ENCODE measurements around the gene KIF1A. TPM values are rescaled to one million over a fixed set of nuclear protein-coding genes. Genes with fewer than 3 reads are reported as not detected.

The KIF1A gene
- total and polyA plus RNA-seq, 2 of the 13 experiments (the other 11 are each of a cell fraction or from before 2014, with no cell fraction given): 0.01 TPM; not detected in 1

- no peak for ATAC-seq
- 18% methylated on average over 15 of the region's 36 CpGs for WGBS (ENCODE audit: low lambda C conversion rate)
- no peak for FAIRE-seq
- TF ChIP-seq ZEB1 (IDR thresholded peaks at IDR 0.05; ENCODE audit: insufficient replicate concordance, low read depth) (no peak), AFF4 (CRISPR knock-in tag; IDR thresholded peaks at IDR 0.05) (no peak), ZNF567 (CRISPR knock-in tag; IDR thresholded peaks at IDR 0.05; ENCODE audit: borderline replicate concordance) (no peak), GLI4 (CRISPR knock-in tag; IDR thresholded peaks at IDR 0.05; ENCODE audit: borderline replicate concordance) (no peak), ZBTB43 (CRISPR knock-in tag; conservative IDR thresholded peaks at IDR 0.05) (no peak), RAD51 (IDR thresholded peaks at IDR 0.05; ENCODE audit: borderline replicate concordance) (no peak), POLR2G (IDR thresholded peaks at IDR 0.05; ENCODE audit: low read depth, low read length) (no peak), NR2F6 (IDR thresholded peaks at IDR 0.05) (no peak), NR2F6 (CRISPR knock-in tag; IDR thresholded peaks at IDR 0.05) (no peak), EP300 (IDR thresholded peaks at IDR 0.05; ENCODE audit: low read depth in 2 of 2, low read length in 2 of 2) (no peak), EP300 (CRISPR knock-in tag; IDR thresholded peaks at IDR 0.05; ENCODE audit: borderline replicate concordance) (no peak), BRF2 (CRISPR knock-in tag; IDR thresholded peaks at IDR 0.05) (no peak), RNF219 (CRISPR knock-in tag; IDR thresholded peaks at IDR 0.05) (no peak), PAX8 (CRISPR knock-in tag; IDR thresholded peaks at IDR 0.05; ENCODE audit: borderline replicate concordance) (no peak), PCBP1 (IDR thresholded peaks at IDR 0.05; ENCODE audit: borderline replicate concordance, low read depth, low read length) (no peak), ZKSCAN1 (IDR thresholded peaks at IDR 0.05; ENCODE audit: low read length) (no peak)
Observed at GRCh38 chr2:240783819-240784621, 36.0 kb downstream of the KIF1A start.

More at GRCh38 chr2:240783819-240784621, 36.0 kb downstream of the KIF1A start:
- peaks cover 16 to 61% of the 10 kb centered on the region in 2 experiments; a peak in 4 of 5 replicates for H3K27me3 ChIP-seq (ENCODE audit: control insufficient read depth in 1 of 2, insufficient read depth in 2 of 2, low read length in 2 of 2)
- no peak overlapping the region for H2AFZ ChIP-seq (ENCODE audit: low read length)
- H3K27ac ChIP-seq (ENCODE audit: extremely low read length, insufficient read depth, low read length): no peak overlapping the region
- H3K36me3 ChIP-seq (replicated peaks in 1 of 2; ENCODE audit: control insufficient read depth in 1 of 2, insufficient read depth in 2 of 2, low read length in 2 of 2): no peaks in the 10 kb centered on the region
- intact Hi-C loops (cut with micrococcal nuclease; ENCODE audit: unreplicated experiment): no loop called here
- H3K4me3 ChIP-seq (replicated peaks in 1 of 3; ENCODE audit: insufficient read depth in 1 of 3, low read depth in 2 of 3, low read length in 3 of 3): no peak overlapping the region
- ChIA-PET CTCF (ENCODE audit: low intra/inter-chr PET ratio, low total read pairs) (no interaction called here), POLR2A (no interaction called here)
- no TSS peak for BruUV-seq (replicated peaks)
- DNase-seq (ENCODE audit: low spot score): no peak
- H3K9me3 ChIP-seq (ENCODE audit: low read length): no peaks in the 10 kb centered on the region
- no peak overlapping the region for H3K9ac ChIP-seq (ENCODE audit: insufficient read depth, low read depth, low read length)
- in situ Hi-C loops (cut with HindIII; ENCODE audit: extremely low pct_ligation_motif_present, low pct_unique_long_range_greater_than_20kb): no loop called here
- H4K20me1 ChIP-seq (ENCODE audit: insufficient read depth, low read length): no peaks in the 10 kb centered on the region; the same call in 1 of the 2 replicates
- no peaks in the 10 kb centered on the region for H3K79me2 ChIP-seq (ENCODE audit: insufficient read depth, low read length)
- H3K4me2 ChIP-seq (ENCODE audit: low read depth, low read length): no peak overlapping the region
- no peaks in the 10 kb centered on the region for H3K4me1 ChIP-seq (ENCODE audit: insufficient read depth, low read length)
